Measurements from ENCODE around the gene NT5DC4.
"Not testable (repeated sequence)": the region's sequence is repeated elsewhere in the genome, so short reads cannot be mapped to it uniquely, and the experiment has no call there.

DNA sequence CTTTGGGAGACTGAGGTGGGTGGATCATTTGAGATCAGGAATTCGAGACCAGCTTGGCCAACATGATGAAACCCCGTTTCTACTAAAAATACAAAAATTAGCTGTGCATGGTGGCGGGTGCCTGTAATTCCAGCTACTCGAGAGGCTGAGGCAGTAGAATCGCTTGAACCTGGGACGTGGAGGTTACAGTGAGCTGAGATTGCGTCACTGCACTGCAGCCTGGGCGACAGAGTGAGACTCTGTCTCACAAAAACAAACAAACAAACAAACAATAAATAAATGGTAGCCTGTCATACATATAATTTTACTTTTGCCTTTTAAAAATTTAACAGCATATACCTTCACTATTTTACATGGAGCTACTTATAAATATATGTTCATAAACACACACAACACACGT, 13.9 kb upstream of the NT5DC4 start:
- TF ChIP-seq, protein P1, sequence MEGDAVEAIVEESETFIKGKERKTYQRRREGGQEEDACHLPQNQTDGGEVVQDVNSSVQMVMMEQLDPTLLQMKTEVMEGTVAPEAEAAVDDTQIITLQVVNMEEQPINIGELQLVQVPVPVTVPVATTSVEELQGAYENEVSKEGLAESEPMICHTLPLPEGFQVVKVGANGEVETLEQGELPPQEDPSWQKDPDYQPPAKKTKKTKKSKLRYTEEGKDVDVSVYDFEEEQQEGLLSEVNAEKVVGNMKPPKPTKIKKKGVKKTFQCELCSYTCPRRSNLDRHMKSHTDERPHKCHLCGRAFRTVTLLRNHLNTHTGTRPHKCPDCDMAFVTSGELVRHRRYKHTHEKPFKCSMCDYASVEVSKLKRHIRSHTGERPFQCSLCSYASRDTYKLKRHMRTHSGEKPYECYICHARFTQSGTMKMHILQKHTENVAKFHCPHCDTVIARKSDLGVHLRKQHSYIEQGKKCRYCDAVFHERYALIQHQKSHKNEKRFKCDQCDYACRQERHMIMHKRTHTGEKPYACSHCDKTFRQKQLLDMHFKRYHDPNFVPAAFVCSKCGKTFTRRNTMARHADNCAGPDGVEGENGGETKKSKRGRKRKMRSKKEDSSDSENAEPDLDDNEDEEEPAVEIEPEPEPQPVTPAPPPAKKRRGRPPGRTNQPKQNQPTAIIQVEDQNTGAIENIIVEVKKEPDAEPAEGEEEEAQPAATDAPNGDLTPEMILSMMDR (conservative IDR thresholded peaks at IDR 0.05; ENCODE audit: low read depth, low read length): not testable (repeated sequence)
- TF ChIP-seq EZH2 (IDR thresholded peaks at IDR 0.05; ENCODE audit: low read length, unreplicated experiment): not testable (repeated sequence)

All from PC-3 (cell line).